Hepatocyte (in vitro differentiated cells): ENCODE results near the gene RALGAPA2.

Experiments
- EZH2 ChIP-seq: fragments of 200-600 bp; sonication (generic); IDR thresholded peaks from 2 replicates; pipeline ENCODE4 v1.6.1; 2016; ENCODE audit warnings: antibody characterized with exemption, mild to moderate bottlenecking, borderline replicate concordance
- EZH2phosphoT487 ChIP-seq: fragments of 200-600 bp; sonication (generic); IDR thresholded peaks from one replicate; pipeline ENCODE4 v1.6.1; 2018; ENCODE audit warnings: antibody characterized with exemption, mild to moderate bottlenecking, low read depth, moderate library complexity; ENCODE audit not compliant: unreplicated experiment, severe bottlenecking
- TF ChIP-seq, protein P1 (sequence below): fragments of 200-600 bp; sonication (generic); IDR thresholded peaks from 2 replicates; pipeline ENCODE4 v1.5.1; 2016; ENCODE audit warnings: antibody characterized with exemption, mild to moderate bottlenecking; ENCODE audit not compliant: poor library complexity

DNA sequence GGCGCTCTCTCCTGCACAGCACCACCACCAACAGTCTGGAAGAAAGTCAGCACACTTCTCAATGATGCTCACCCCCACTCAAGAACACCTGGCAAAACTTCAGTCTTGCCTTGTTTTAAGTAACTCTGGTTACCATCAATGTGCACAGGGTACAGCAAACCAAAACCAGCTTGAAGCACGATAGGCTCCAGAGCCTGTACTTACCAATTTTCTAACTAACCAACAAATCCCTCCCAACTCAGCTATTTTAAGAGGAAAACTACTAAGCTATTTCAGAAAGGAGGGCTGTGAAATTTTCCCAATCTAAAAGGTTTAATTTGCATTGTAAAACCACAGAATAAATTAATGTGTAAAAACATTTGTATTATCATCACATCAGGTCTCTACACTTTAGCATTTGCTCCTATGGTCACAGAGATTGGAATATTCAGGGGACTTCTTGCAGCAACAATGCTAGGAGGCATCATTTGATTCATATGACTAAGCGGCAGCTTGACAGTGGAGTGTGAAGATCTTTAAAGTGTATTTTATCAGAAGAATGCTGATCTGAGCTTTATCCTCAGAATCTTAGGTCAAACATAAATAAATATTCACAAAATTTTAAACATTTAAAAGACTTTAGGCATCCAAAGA lies 82.8 kb downstream of the RALGAPA2 start:
- TF ChIP-seq EZH2phosphoT487 (no peak), EZH2 (no peak)
- TF ChIP-seq, protein P1, sequence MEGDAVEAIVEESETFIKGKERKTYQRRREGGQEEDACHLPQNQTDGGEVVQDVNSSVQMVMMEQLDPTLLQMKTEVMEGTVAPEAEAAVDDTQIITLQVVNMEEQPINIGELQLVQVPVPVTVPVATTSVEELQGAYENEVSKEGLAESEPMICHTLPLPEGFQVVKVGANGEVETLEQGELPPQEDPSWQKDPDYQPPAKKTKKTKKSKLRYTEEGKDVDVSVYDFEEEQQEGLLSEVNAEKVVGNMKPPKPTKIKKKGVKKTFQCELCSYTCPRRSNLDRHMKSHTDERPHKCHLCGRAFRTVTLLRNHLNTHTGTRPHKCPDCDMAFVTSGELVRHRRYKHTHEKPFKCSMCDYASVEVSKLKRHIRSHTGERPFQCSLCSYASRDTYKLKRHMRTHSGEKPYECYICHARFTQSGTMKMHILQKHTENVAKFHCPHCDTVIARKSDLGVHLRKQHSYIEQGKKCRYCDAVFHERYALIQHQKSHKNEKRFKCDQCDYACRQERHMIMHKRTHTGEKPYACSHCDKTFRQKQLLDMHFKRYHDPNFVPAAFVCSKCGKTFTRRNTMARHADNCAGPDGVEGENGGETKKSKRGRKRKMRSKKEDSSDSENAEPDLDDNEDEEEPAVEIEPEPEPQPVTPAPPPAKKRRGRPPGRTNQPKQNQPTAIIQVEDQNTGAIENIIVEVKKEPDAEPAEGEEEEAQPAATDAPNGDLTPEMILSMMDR = no peak
